Measurements from ENCODE around the gene RASAL2.

- TF ChIP-seq CTCF (IDR thresholded peaks at IDR 0.05; ENCODE audit: low read depth, low read length) (no peak), EZH2phosphoT487 (IDR thresholded peaks at IDR 0.05; ENCODE audit: low read depth) (no peak)
These were observed 245.9 kb downstream of the RASAL2 start for GRCh38 chr1:178339834-178340233.
